ENCODE data around the gene S1PR5. TPM values are rescaled to one million over a fixed set of nuclear protein-coding genes. Genes with fewer than 3 reads are reported as not detected.

The S1PR5 gene
- total and polyA plus RNA-seq, 12 donors: 0.14 to 3.0 (median 0.55) TPM; not detected in 1

- WGBS, 4 donors: 26 to 36% (median 27%) methylated on average over 14 to 17 of the region's 17 CpGs
- intact Hi-C loops (cut with DNase I): loop anchor here in 1 of 2 donors (10.0 kb wide), 1 partner anchor 69 kb away; no protein-coding TSS in a partner anchor
These were observed 11.5 kb downstream of the S1PR5 start for GRCh38 chr19:10505583-10506229.

GRCh38 chr19:10503002-10503789 lies 14.1 kb downstream of the S1PR5 start, which contains the start of gene KEAP1:
Gene KEAP1, minus strand, starts transcription at chr19:10503356. Its CDS starts 3,323 bp downstream, at chr19:10500033.
- DNase-seq: peak in 5 of 7 donors; percentile 38 to 60 (median 51)
- Histone ChIP-seq H3K4me3 (peak within 1 kb of the TSS; percentile 46 to 95 (median 81)), H3K9me3 (replicated peaks in 1 of 3) (no peaks in the 10 kb centered on the region), H3K27me3 (no peaks in the 10 kb centered on the region), H3K4me1 (replicated peaks in 1 of 2) (peaks cover 10 to 35% of the 10 kb centered on the region in 2 donors), H3K36me3 (replicated peaks in 1 of 2) (peaks cover 0 to 18% of the 10 kb centered on the region in 2 donors), H3K27ac (peak within 1 kb of the TSS; percentile 65 to 98 (median 95))
- intact Hi-C loops (cut with DNase I): loop anchor here (5.0 to 10.0 kb wide), 2 partner anchors 64 to 72 kb away; partner anchors contain the start of genes CDKN2D (in 1 of the 2) and KRI1 (in 1 of the 2)
- WGBS, 4 donors: 1 to 7% (median 4%) methylated on average over 35 to 72 of the region's 73 CpGs
- TF ChIP-seq POLR2A (IDR thresholded peaks at IDR 0.05) (no peak), CTCF (IDR thresholded peaks at IDR 0.05) (no peak)

More at GRCh38 chr19:10505583-10506229, 11.5 kb downstream of the S1PR5 start:
- TF ChIP-seq CTCF (IDR thresholded peaks at IDR 0.05) (peak; percentile 65 to 87 (median 76)), POLR2A (IDR thresholded peaks at IDR 0.05) (no peak)
- Histone ChIP-seq H3K27me3 (peaks cover 4% of the 10 kb centered on the region), H3K27ac (no peak overlapping the region), H3K4me3 (peak overlapping the region in 1 of 4 donors; percentile 6), H3K4me1 (replicated peaks in 1 of 2) (peaks cover 9 to 11% of the 10 kb centered on the region in 2 donors), H3K36me3 (replicated peaks in 1 of 2) (no peaks in the 10 kb centered on the region), H3K9me3 (replicated peaks in 1 of 3) (no peaks in the 10 kb centered on the region)
- DNase-seq: peak; percentile 71 to 91 (median 85)

- 0% methylated on average over 2 to 65 of the region's 65 CpGs; no CpG with 5 or more reads in 1 of the 4 donors for WGBS, 4 donors
- DNase-seq: peak; percentile 94 to 96 (median 94)
- Histone ChIP-seq H3K4me3 (peak overlapping the region; percentile 46 to 95 (median 81)), H3K36me3 (replicated peaks in 1 of 2) (peaks cover 0 to 18% of the 10 kb centered on the region in 2 donors), H3K9me3 (replicated peaks in 1 of 3) (no peaks in the 10 kb centered on the region), H3K4me1 (replicated peaks in 1 of 2) (peaks cover 10 to 41% of the 10 kb centered on the region in 2 donors), H3K27me3 (no peaks in the 10 kb centered on the region), H3K27ac (peak overlapping the region; percentile 65 to 98 (median 95))
- TF ChIP-seq POLR2A (IDR thresholded peaks at IDR 0.05) (peak; percentile 70 to 90), CTCF (IDR thresholded peaks at IDR 0.05) (no peak)
- intact Hi-C loops (cut with DNase I): loop anchor here (5.0 to 10.0 kb wide), 2 partner anchors 65 to 72 kb away; partner anchors contain the start of genes CDKN2D (in 1 of the 2) and KRI1 (in 1 of the 2)
These were observed 14.7 kb downstream of the S1PR5 start for GRCh38 chr19:10502524-10503001.
